Urothelium cell line (cell line): Measurements from ENCODE around the gene NAV2.

Source experiments
- DNase-seq: peaks from one replicate; pipeline ENCODE4 v3.0.0; 2011; ENCODE audit warnings: low spot score, mixed read lengths
- FAIRE-seq: peaks from 2 replicates; lab custom pipeline; 2011; peaks lifted over from hg19 to GRCh38; lab: Jason Lieb, UNC

The NAV2 gene

DNA sequence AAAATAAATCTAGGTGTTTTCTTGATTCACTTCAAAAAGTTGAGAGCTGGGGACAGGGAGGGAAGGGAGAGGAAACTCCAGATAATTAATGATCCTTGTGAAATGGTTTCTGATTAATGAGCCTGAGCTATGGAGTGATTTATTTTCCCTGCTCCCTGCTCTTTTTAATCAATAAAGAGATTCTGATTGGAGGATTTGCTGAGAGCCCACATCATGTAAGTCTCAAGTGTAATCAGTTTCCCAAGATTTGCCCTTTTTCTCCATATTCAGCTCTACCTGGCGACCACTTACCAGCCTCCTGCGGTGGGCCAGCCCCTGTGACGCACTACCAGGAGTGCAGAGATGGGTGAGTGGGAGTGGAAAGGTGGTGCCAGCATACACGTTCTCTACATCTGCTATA, 114.0 kb downstream of the NAV2 start:
- FAIRE-seq (no peak), DNase-seq (no peak)

DNA sequence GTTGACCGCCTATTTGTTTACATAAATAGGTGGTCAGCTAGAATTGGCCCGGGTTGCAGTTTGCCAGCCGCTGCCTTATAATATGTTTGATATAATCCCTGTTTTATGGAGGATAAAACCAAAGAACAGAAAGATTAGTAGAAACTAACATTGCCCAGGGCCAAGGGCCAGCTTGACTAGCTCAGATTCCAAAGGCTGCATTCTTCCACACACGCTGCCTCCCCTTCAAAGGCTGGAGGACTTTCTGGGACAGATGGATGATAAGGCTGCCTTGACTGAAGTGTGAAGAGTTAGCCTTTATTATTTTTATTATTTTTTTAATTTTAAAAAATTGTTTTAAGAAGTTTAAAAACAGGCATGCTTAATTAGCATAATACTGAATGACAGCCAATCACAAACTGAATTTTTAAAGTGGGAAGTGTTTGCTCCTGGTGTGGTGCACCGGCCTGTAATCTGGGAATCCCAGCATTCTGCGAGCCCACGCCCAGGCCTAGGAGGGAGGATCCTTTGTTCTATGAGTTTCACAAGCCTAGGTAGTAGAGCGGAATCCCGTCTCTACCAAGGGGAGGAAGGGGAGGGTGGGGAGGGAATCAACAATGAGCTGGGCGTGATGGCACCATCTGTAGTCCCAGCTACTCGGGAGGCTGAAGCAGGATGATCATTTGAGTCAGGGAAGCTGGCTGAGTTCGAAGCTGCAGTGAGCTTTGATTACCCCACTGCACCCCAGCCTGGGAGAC, 114.9 kb downstream of the NAV2 start:
- no peak for FAIRE-seq

DNA sequence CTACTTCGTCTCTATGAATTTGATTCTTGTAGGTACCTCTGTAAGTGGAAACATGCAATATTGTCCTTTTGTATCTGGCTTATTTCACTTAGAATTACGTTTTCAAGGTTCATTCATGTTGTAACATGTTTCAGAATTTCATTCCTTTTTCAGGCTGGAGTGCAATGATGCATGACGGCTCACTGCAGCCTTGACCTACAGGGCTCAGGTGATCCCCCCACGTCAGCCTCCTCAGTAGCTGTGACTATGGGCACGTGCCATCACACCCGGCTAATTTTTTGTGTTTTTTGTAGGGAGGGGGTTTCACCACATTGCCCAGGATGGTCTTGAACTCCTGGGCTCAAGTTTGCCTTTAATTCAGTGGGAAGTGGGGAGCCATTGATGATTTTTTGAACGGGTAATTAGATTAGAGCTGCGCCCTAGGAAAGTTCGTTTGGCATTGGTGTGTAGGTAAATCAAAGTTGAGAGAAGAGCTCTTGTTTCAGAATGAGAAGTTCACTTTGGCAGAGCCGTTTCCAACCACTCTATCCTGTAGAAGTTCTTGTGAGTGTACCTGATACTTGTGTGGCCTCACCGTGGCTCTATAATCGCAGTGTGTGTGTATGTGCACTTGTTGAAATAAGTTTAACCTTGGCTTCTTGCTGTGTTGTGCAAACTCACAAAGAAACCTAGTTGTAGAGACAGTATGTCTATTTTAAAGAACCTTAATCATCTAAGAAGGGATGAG, 115.9 kb downstream of the NAV2 start:
- DNase-seq, result no peak
- no peak for FAIRE-seq

More for the DNA sequence above, 114.9 kb downstream of the NAV2 start:
- no peak for DNase-seq

DNA sequence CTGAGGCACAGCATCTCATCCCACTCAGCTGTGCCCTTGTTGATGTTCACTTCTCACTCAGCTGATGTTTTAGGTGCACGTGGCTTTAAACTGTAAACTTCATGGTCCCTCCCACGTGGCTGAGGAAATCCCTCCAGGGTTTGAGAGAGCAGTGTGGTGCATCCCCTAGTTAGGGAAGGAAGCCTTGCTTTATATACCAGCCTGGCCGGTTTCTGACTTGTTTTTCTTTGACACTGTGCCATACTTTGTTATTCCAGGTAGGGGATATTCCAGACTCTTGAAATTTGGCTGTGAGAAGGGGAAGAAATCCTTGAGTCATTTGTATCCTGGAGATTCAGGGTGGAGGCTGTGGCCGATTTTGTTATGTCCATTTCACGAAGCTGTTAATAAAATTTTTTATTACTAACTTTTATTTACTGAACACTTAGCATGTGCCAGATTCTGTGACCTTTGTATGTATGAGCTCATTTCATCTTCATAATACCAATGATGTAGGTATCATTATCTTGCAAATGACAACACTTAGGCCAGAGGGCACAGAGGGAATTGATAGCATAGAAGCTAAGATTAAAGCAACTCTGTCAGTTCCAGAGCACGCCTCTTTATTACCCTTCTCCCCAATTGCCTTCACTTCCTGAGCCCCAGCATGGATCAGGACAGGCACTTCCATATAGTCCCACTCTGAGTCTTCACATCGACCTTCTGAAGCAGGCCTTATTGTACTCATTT, 116.6 kb downstream of the NAV2 start:
- no peak for DNase-seq
- FAIRE-seq, result no peak

DNA sequence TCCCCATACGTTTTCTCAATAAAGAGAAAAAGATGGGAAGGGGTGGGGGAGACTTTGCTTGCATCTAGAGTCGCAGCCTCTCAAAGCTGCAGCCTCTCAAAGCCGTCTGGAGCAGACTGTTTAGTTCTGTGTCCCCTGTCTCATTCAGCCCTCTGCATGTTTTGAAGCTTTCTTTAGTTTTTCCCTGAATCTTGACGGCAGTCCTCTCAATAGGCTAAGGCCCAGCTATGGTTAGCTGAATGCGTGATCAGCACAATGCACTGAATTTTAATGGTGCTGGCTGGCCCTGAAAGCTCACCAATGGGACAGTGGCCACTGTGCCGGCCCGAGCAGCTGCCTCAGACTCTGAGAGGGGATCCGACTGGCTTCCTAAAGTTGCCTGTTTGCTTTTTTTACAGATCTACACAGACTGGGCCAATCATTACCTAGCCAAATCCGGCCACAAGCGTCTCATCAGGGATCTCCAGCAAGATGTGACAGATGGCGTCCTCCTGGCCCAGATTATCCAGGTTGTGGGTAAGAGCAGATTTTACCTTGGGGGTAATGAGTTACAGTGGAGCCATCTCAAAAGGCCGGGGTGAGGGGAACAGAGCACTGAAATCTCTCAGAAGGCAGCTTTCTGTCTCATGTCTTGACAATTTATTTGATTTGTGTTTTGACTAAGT, 119.6 kb downstream of the NAV2 start:
- no peak for DNase-seq
- no peak for FAIRE-seq

DNA sequence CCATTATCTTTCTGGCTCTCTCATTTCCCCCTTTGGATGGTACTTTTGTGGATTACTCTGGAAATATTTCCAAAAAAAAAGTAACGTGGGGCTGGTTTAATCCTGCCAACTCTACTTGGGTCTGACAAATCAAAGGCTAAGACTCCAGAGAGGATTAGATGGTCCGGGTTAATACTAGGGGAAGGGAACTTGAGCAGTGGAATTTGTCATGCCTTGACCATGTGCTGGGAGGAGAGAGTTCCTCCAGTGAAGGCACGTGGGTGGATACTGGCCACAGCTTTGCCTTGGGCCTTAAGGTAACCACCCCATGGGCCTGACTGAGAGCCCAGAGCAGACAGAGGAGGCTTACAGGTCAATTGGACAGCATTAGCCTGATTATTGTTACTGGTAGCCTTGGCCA, 120.3 kb downstream of the NAV2 start:
- FAIRE-seq (no peak), DNase-seq (no peak)

DNA sequence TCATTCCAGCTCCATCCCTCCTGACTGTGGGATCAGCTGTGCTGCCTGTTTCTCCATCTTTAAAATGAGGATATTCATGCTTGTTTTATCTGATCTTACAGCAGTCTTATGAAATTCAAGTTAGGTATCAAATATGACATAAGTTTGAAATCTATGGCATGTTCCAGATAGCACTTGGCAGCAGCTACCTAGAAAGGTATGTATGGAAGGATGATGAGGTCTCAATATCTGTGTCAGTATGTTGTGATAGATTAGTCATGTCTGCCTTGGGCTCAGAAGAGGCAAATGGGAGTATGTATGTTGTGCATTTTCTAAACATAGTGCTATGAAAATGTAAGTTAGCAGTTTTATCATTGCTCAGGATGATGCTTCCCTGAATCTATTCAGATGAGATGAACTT, 122.1 kb downstream of the NAV2 start:
- no peak for FAIRE-seq
- no peak for DNase-seq

DNA sequence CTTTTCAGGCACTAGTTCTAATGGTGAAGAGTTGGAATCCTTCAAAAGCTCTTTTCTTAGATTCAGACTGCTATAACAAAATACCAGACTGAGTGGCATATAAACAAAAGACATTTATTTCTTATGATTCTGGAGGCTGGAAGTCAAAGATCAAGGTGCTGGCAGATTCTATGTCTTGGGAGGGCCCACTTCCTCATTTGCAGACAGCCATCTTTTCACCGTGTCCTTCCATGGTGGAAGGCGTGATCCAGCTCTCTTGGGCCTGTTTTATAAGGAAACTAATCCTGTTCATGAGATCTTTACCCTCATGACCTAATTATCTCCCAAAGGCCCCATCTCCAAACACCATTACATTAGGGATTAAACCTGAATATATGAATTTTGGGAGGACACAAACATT, 124.0 kb downstream of the NAV2 start:
- DNase-seq (no peak), FAIRE-seq (no peak)

DNA sequence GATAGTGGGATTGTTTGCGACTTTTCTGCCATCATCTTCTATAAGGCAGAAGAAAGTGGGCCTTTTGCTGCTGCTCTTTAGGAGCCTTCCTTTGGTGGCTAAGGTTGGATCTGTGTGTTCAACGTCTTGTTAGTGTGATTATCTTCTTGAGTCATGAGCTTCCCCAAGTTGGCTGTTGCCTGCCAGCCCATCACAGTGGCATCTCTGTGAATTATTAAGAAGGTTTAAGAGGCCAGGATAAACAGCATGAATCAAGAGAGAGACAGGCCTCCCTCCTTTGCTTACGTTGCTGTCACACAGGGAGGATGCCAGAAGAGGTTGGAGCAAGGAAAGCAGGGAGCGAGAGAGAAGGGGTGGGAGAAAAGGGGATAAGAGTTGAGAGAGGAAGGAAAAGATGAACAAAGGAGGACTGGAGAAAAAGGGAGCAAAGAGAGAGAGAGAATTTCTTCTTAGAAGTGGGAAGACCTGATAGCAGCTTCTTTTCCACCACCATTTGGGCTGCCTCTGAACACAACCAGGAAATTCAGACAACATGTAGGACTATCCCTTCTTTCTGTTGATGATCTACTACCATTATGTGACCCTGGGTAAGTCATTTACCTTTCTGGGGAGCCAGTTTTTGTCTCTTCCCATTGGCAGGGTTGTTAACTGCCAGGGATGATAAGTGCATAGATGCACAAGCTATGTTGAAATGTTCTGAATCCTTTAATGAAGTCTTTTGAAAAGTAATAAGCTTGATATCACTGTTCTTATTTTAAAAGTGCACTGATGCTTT, 126.5 kb downstream of the NAV2 start:
- DNase-seq (no peak), FAIRE-seq (no peak)

DNA sequence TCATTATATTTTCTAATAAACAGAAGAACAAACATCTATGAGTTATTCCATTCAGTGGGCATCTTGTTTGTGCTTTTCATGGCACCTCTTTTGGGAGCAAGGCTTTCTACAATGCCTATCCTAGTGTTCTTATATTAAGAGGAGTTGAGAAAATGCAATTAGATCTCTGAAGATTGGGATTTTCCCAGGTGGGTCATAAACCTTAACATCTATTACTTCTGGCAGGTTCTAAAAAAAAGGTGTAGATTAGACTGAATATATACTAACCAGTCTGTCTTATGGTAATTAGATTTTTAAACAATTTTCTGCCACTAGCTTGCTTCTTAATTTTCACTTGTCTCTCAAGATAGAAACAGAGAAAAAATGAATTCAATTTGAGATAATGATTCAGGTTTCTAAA, 128.3 kb downstream of the NAV2 start:
- DNase-seq (no peak), FAIRE-seq (no peak)

DNA sequence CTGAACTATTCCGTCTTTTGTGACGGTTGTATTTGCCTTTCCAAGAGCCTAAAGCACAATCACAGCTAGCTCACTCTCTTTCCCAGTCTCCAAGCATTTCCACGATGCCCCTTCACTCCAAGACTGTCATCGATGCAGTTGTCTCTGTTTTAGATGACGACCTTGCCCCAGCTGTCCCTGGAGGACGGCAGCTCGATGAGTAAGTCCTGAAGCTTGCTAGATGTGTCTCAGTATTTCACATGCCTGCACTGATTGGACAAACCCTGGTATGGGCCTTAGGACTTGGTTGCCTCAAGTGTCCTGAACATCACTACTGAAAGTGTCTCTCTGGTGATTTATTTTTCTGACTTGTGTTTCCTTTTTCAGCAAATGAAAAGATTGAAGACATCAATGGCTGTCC, 129.9 kb downstream of the NAV2 start:
- FAIRE-seq, result no peak

DNA sequence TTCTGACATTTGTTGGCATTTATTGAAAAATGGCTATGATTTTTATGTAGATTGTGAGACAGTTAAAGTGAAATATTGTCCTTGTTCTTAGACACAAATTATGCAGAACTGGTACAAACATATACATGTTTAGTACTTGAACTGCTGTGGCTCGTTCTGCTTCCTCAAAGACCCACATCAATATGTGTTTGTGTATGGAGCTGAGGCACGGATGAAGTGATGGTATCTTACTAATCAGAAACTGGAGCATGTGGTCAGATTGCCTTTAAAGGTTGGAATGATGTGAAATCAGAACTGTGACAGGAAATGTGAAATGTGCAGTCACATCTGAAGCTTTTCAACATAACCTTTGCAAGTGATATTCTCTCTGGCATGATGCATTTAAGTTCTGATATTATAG, 130.4 kb downstream of the NAV2 start:
- DNase-seq (no peak), FAIRE-seq (no peak)

More for the DNA sequence above, 129.9 kb downstream of the NAV2 start:
- no peak for DNase-seq

DNA sequence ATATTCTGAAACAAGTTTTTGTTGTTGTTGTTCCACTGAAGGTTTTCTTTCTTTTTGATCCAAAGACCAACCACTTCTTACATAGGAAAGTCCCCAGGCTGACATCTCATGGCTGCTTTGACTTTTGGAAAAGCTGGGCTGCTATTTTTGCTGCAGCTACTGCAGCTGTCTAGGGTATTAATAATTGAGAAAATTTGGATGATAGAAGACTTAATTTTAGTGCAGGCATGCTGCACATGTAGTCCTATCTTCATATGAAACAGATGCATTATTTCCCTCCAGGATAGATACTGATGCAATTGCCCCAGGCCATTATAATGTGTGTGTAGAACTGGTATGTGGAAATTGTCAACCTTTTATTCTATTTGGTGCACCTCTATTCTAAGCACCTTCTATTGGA, 131.4 kb downstream of the NAV2 start:
- DNase-seq (no peak), FAIRE-seq (no peak)

DNA sequence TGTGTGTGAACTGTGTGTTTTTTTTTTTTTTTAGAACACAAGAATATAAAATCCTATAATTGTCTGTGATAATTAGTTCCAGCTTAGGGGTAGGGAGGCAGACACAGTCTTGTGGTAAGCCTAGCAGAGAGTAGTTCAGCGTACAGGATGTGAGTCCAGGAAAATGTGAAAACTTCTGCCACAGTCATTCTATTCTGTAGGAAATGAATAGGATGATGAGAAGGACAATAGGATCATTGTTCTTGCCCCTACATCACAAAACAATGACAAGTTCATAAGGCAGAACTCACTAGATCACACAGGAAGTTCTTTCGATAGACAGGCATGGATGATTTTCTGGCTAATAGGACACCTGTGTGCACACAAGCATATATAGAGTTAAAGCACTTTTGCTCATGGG, 132.2 kb downstream of the NAV2 start:
- DNase-seq (peak; percentile 44), FAIRE-seq (no peak)

DNA sequence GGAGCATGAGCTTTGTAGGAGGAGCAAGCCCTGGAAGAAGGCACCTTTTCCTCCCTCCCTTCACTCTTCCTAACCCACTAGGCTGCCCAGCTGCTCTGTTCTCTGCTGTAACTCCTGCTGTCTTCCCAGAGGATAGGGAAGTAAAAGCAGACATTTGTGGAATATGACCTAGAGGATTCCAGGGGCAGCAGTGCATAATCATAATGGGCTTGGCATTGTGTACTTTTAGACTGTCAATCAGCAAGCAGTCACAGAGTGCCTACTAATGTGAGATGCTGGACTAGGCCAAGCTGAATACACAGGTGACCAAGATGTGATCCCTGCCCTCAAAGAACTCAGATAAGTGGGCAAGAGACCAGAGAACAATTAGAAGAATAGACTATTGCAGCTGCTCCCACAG, 133.0 kb downstream of the NAV2 start:
- FAIRE-seq (no peak), DNase-seq (no peak)

DNA sequence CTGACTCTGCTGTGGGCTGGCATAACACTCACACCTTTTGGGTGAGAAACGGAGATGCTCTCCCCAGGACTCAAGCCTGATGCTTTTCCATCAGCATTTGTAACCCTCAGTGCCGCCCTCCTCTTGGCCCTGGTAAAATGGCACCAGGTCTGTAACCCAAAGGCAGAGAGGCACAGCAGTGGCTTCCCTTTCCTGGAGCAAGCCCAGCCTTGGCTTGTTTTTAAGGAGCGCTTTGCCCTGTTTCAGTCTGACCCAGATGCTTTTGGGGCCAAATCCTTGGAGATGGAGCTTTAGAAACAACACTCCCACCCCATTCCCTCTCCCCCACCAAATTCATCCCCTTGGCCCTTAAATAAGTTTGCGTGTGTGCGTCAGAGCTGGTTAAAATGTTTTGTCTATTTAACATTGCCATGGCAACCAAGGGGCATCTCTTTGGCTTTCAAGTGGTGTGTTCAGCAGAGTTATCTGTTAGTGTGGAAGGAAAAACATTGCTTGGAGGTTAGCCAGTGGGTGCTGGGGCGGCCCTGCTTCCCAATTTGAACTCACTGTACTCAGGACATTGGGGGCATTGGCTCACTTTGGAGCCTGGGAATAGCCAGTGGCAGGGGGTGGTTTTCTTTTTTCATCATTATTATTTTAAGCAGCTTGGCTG, 134.1 kb downstream of the NAV2 start:
- FAIRE-seq, result no peak
- DNase-seq, result no peak

DNA sequence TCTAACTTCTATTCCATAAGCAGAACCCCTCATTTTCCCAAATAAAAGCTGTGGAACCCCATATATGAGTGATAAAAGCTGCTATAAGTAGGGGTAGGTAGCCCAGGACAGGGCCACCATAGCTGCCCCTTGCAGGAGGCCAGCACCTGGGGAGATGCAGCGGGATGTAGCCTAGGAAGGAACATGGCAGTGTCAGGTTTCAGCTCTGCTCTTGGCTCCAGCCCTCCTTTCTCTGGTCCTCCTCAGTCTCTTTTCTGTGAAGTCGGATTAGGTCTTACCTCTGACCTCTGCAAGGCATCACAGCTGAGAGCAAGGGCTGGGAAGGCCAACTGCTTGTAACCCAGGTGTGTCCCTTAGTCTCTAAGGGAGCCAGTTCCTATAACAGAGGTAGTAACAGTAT, 135.6 kb downstream of the NAV2 start:
- FAIRE-seq, result no peak
- no peak for DNase-seq

DNA sequence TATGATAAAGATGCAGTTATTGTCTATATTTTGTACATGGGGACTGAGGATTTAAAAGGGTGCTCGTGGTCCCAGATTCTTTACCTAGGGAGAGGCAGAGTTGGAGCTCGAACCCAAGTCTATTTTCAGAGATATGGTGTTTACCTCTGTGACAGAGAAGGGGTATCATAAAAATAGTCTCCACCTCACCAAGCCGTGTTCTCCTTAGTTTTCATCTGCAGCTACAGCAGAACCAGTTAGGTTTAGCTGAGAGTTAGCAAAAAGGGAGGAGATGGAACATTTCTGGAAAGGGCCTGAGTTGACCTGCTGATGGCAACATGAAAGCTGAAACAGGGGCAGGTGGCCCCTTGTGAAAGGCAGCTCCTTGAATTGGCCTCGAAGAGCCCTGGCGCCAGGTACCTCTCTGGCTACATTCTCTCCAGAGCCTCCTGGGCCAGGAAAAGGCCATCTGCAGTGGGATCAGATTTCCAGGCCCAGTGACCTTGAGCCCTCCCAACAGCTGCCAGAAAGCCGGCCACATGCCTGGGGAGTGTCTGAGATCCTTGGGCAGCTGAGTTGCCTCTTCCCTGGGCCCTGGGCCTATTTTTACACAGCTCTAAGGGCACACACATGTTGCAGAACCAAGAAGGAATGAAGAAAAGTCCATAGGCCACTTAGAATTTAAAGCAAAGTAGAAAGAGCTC, 136.6 kb downstream of the NAV2 start:
- FAIRE-seq (no peak), DNase-seq (no peak)

DNA sequence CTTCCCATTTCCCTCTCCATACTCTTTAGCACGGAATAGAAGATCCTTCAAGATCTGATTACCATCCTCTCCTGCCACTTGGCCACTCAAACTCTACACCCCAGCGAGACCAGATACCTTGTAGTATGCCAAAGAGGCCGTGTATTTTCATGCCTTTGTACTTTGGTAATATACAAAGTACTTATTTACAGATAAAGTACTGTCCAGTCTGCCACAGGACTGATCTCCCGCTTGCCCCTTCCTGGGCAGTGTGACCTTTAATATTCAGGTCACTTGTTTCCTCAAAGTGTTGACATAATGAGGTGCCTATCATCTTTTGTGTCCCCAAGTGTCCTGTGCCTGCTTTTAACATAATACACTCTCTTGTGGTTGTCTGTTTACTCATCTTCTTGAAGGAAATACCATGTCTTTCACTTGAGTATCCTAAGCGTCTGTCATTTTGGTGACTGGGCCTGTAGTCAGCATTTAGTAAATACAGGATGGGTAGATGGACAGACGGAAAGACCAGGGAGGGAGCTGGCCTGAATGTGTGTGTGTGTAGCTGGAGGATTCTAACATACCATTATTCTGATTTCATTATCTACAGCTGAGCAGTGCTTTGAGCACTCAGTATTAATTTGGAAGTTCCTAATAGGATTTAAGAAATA, 137.4 kb downstream of the NAV2 start:
- DNase-seq (no peak), FAIRE-seq (no peak)
